K562 (cell line): ENCODE results near the gene VSTM2B. TPM values are rescaled to one million over a fixed set of nuclear protein-coding genes. Genes with fewer than 3 reads are reported as not detected.

ENCODE experiments used
- ATAC-seq: fragments of 200-7000 bp; cut with Tn5 transposase; 3 replicates; pipeline ENCODE4 v1.9.1; 2020; ENCODE audit warnings: moderate library complexity
- BruUV-seq: library from RNA; stranded (reverse); fragments of 400-500 nt; replicated peaks from 2 replicates; lab custom pipeline; 2021; lab: Mats Ljungman, UMichigan
- CTCF ChIA-PET: fragments of 300-600 bp; formaldehyde crosslinking; extraction: SDS; loops from one replicate; lab custom pipeline; 2021; ENCODE audit warnings: low intra/inter-chr PET ratio; lab: Yijun Ruan, JAX
- POLR2A ChIA-PET: fragments of 300-600, 350-650 bp; sonication (Branson Sonifier 250); formaldehyde crosslinking; extraction: SDS; loops from one replicate; lab custom pipeline; 2021; ENCODE audit warnings: antibody characterized with exemption, inconsistent platforms; lab: Yijun Ruan, JAX
- DNase-seq, 4 experiments: peaks; one replicate each; pipeline versions ENCODE4 v3.0.0 to v3.0.0-alpha.2; 2011 to 2018; ENCODE audit warnings: low spot score in 3 of 4, mixed read lengths in 3 of 4; ENCODE audit errors: extremely low read depth in 1 of 4
- FAIRE-seq: peaks from 2 replicates; lab custom pipeline; 2011; peaks lifted over from hg19 to GRCh38; lab: Jason Lieb, UNC
- H2AFZ ChIP-seq: 2 replicates; pipeline ENCODE4 v1.6.0; 2011; ENCODE audit warnings: low read depth, low read length, control low read depth, inconsistent platforms
- H3K27ac ChIP-seq: fragments of 200-600 bp; 3 replicates; pipeline ENCODE4 v1.8.0; 2011; ENCODE audit warnings: low read depth, mild to moderate bottlenecking, control low read depth, inconsistent platforms, low read length, moderate library complexity, mixed read lengths; ENCODE audit errors: extremely low read depth
- H3K27me3 ChIP-seq, 2 experiments: fragments of 300-600 bp in 1 of 2; 2 replicates in 1 of 2; 3 replicates in 1 of 2; pipeline versions ENCODE4 v1.6.0 to v1.8.0; 2011; ENCODE audit warnings: inconsistent platforms in 2 of 2, low read length in 2 of 2, mild to moderate bottlenecking in 1 of 2, mixed read lengths in 1 of 2, moderate library complexity in 1 of 2; ENCODE audit not compliant: control insufficient read depth in 2 of 2, insufficient read depth in 2 of 2
- H3K36me3 ChIP-seq: fragments of 300-600 bp; 3 replicates; pipeline ENCODE4 v1.8.0; 2011; ENCODE audit warnings: mild to moderate bottlenecking, low read length, inconsistent platforms; ENCODE audit not compliant: control insufficient read depth, insufficient read depth
- H3K4me1 ChIP-seq, 2 experiments: fragments of 200-600 bp in 1 of 2; replicated peaks in 1 of 2; 2 replicates in 1 of 2; 3 replicates in 1 of 2; pipeline versions ENCODE4 v1.5.1 to v1.8.0; 2011; ENCODE audit warnings: inconsistent platforms in 2 of 2, low read length in 2 of 2, mild to moderate bottlenecking in 1 of 2, mixed read lengths in 1 of 2, moderate library complexity in 1 of 2; ENCODE audit not compliant: control insufficient read depth in 2 of 2, insufficient read depth in 2 of 2
- H3K4me2 ChIP-seq: 2 replicates; pipeline ENCODE4 v1.6.1; 2011; ENCODE audit warnings: low read length, control low read depth, inconsistent platforms, mixed read lengths; ENCODE audit not compliant: insufficient read depth
- H3K4me3 ChIP-seq: fragments of 200-600 bp; sonication (generic), shearing (Covaris generic); 2 replicates; pipeline ENCODE4 v1.5.1; 2016; ENCODE audit warnings: control low read depth, inconsistent platforms
- H3K79me2 ChIP-seq: fragments of 200-600 bp; 3 replicates; pipeline ENCODE4 v1.8.0; 2011; ENCODE audit warnings: low read length, inconsistent platforms; ENCODE audit not compliant: control insufficient read depth, insufficient read depth
- H3K9ac ChIP-seq, 2 experiments: 2 replicates each; pipeline versions ENCODE4 v1.6.0 to v1.6.1; 2011; ENCODE audit warnings: low read depth in 2 of 2, low read length in 2 of 2, control low read depth in 1 of 2, inconsistent platforms in 1 of 2, mild to moderate bottlenecking in 1 of 2, mixed read lengths in 1 of 2; ENCODE audit not compliant: insufficient read depth in 1 of 2
- H3K9me1 ChIP-seq: one replicate; pipeline ENCODE4 v1.6.0; 2011; ENCODE audit warnings: inconsistent platforms, mild to moderate bottlenecking, low read length, moderate library complexity; ENCODE audit not compliant: control insufficient read depth, insufficient read depth
- H3K9me3 ChIP-seq: replicated peaks from 2 replicates; pipeline ENCODE4 v1.5.1; 2011; ENCODE audit warnings: low read depth, low read length, inconsistent platforms; ENCODE audit not compliant: control insufficient read depth, insufficient read depth
- H4K20me1 ChIP-seq: replicated peaks from 2 replicates; pipeline ENCODE4 v1.6.1; 2011; ENCODE audit warnings: low read length, inconsistent platforms, mixed read lengths; ENCODE audit not compliant: control insufficient read depth, insufficient read depth
- CBFA2T3 ChIP-seq: fragments of 450-650 bp; IDR thresholded peaks from 2 replicates; pipeline ENCODE4 v1.6.1; 2017
- KDM2B ChIP-seq: fragments of 250-450 bp; sonication (Bioruptor Pico); IDR thresholded peaks from 2 replicates; pipeline ENCODE4 v1.8.0; 2021; ENCODE audit warnings: mild to moderate bottlenecking, moderate library complexity
- POLR2H ChIP-seq: IDR thresholded peaks from 2 replicates; pipeline ENCODE4 v1.6.1; 2016; ENCODE audit warnings: missing genetic modification characterization, low read depth, mild to moderate bottlenecking, control low read depth, missing compliant biosample characterization, moderate library complexity
- SMARCB1 ChIP-seq: IDR thresholded peaks from 2 replicates; pipeline ENCODE4 v1.6.1; 2011; ENCODE audit warnings: improper control_type of control experiment, low read depth; ENCODE audit not compliant: insufficient read length
- SNAPC5 ChIP-seq: fragments of 250-450 bp; sonication (Bioruptor Pico); IDR thresholded peaks from 2 replicates; pipeline ENCODE4 v1.8.0; 2021; ENCODE audit warnings: moderate library complexity, mild to moderate bottlenecking, inconsistent platforms
- THRA ChIP-seq: fragments of 450-650 bp; IDR thresholded peaks from 2 replicates; pipeline ENCODE4 v1.6.1; 2017; ENCODE audit warnings: mild to moderate bottlenecking, moderate library complexity
- ZNF12 ChIP-seq: sonication (generic); formaldehyde crosslinking; IDR thresholded peaks from 2 replicates; pipeline ENCODE4 v1.4.0; 2020; ENCODE audit warnings: mild to moderate bottlenecking, missing genetic modification reagents
- ZNF174 ChIP-seq: fragments of 250-450 bp; sonication (Bioruptor Pico); IDR thresholded peaks from 2 replicates; pipeline ENCODE4 v1.4.0; 2020; ENCODE audit warnings: mild to moderate bottlenecking
- ZNF253 ChIP-seq: fragments of 250-450 bp; sonication (Bioruptor Pico); conservative IDR thresholded peaks from 2 replicates; pipeline ENCODE4 v1.6.1; 2021; ENCODE audit warnings: mild to moderate bottlenecking
- ZNF444 ChIP-seq: fragments of 250-450 bp; sonication (Bioruptor Pico); IDR thresholded peaks from 2 replicates; pipeline ENCODE4 v1.4.0; 2020; ENCODE audit warnings: mild to moderate bottlenecking, moderate library complexity
- WGBS: fragments of 100-300 bp; shearing (Covaris generic); methylation state at CpG from one replicate; pipeline ENCODE4 v1.1.6; 2016; ENCODE audit warnings: low coverage, mixed read lengths; ENCODE audit not compliant: insufficient coverage; ENCODE audit errors: missing lambda C conversion rate; 5-methylcytosine and 5-hydroxymethylcytosine counted together
- in situ Hi-C: fragments of 300-500 bp; cut with MboI; formaldehyde crosslinking; loops from 4 replicates; pipeline ENCODE4 v1.15.0; 2018; ENCODE audit warnings: inconsistent platforms, mixed read lengths
- intact Hi-C: fragments of 100-400 bp; cut with micrococcal nuclease; formaldehyde crosslinking; loops from 2 replicates; pipeline ENCODE4 v1.14.2; 2022
- polyA plus RNA-seq, 8 experiments: library from polyadenylated mRNA; depleted of rRNA in 4 of 8; stranded (reverse) in 5 of 8; unstranded in 3 of 8; fragments of >200 nt; fragmentation: Nextera tagmentation in 2 of 8; fragmentation: Illumina TruSeq in 1 of 8; extraction: Ambion mirVana in 2 of 8; extraction: Trizol in 1 of 8; gene quantifications; 2 replicates each; pipeline versions ENCODE4 v1.2.1 to v1.2.3, GENCODE V29; 2011 to 2014; ENCODE audit warnings: inconsistent platforms in 1 of 8, missing spikeins in 1 of 8
- total RNA-seq, 7 experiments: library from RNA; depleted of rRNA in 6 of 7; stranded (reverse); fragments of >200 nt in 6 of 7; fragmentation: Illumina TruSeq in 2 of 7; extraction: Trizol in 2 of 7; gene quantifications; 2 replicates each; pipeline versions ENCODE4 v1.2.1 to v1.2.3, GENCODE V29; 2011 to 2021; ENCODE audit warnings: low replicate concordance in 1 of 7
- TF ChIP-seq, protein P1 (sequence below): fragments of 200-800 bp; sonication (Bioruptor generic); IDR thresholded peaks from 2 replicates; pipeline ENCODE4 v1.6.1; 2017; ENCODE audit warnings: missing genetic modification characterization, missing compliant biosample characterization

VSTM2B gene
- total and polyA plus RNA-seq, 9 of the 15 experiments (the other 6 are each of a cell fraction or from before 2014, with no cell fraction given), result not detected

- 0% methylated on average over 6 of the region's 7 CpGs for WGBS
- BruUV-seq, result no TSS peak
- no peaks in the 10 kb centered on the region for H3K9me1 ChIP-seq
These were observed 45.3 kb upstream of the VSTM2B start for GRCh38 chr19:29480507-29480906.

More at GRCh38 chr19:29480507-29480906, 45.3 kb upstream of the VSTM2B start:
- Histone ChIP-seq H3K36me3 (no peaks in the 10 kb centered on the region), H3K4me1 (no peaks in the 10 kb centered on the region), H3K27ac (no peak overlapping the region), H3K9me3 (no peaks in the 10 kb centered on the region), H2AFZ (no peak overlapping the region), H3K4me2 (no peak overlapping the region), H3K9ac (no peak overlapping the region), H3K27me3 (peaks cover 0 to 17% of the 10 kb centered on the region in 2 experiments; a peak in 2 of 5 replicates), H3K4me3 (no peak overlapping the region), H4K20me1 (no peaks in the 10 kb centered on the region), H3K79me2 (no peaks in the 10 kb centered on the region)
- ChIA-PET POLR2A (no interaction called here), CTCF (no interaction called here)
- no peak for TF ChIP-seq ZNF253
- no peak for TF ChIP-seq ZNF444 (CRISPR knock-in tag)
- TF ChIP-seq ZNF174 (CRISPR knock-in tag), result no peak
- TF ChIP-seq KDM2B (CRISPR knock-in tag), result no peak
- no peak for TF ChIP-seq CBFA2T3
- TF ChIP-seq SNAPC5, result no peak
- no peak for TF ChIP-seq ZNF12 (CRISPR knock-in tag)
- TF ChIP-seq THRA, result no peak
- no peak for TF ChIP-seq SMARCB1
- TF ChIP-seq, protein P1, sequence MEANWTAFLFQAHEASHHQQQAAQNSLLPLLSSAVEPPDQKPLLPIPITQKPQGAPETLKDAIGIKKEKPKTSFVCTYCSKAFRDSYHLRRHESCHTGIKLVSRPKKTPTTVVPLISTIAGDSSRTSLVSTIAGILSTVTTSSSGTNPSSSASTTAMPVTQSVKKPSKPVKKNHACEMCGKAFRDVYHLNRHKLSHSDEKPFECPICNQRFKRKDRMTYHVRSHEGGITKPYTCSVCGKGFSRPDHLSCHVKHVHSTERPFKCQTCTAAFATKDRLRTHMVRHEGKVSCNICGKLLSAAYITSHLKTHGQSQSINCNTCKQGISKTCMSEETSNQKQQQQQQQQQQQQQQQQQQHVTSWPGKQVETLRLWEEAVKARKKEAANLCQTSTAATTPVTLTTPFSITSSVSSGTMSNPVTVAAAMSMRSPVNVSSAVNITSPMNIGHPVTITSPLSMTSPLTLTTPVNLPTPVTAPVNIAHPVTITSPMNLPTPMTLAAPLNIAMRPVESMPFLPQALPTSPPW, result no peak
- no peak for TF ChIP-seq POLR2H (tag)
- DNase-seq (no peak), ATAC-seq (no peak), FAIRE-seq (no peak)
- intact Hi-C loops, result no loop called here
- in situ Hi-C loops, result no loop called here
